H1 (cell line): ENCODE measurements around the gene CATSPERD. TPM values are rescaled to one million over a fixed set of nuclear protein-coding genes. Genes with fewer than 3 reads are reported as not detected.

ENCODE experiments used
- ASH2L ChIP-seq: fragments of 200-600, 300-600 bp; sonication (generic); IDR thresholded peaks from one replicate; pipeline ENCODE4 v1.7.1; 2017; ENCODE audit warnings: low read length
- CREB1 ChIP-seq: IDR thresholded peaks from 2 replicates; pipeline ENCODE4 v1.6.1; 2012; ENCODE audit warnings: inconsistent platforms
- HDAC6 ChIP-seq: IDR thresholded peaks from one replicate; pipeline ENCODE4 v1.7.1; 2012; ENCODE audit warnings: low read depth, mild to moderate bottlenecking, inconsistent platforms, low read length, moderate library complexity
- PHF8 ChIP-seq: fragments of 200-600 bp; sonication (generic); conservative IDR thresholded peaks from 2 replicates; pipeline ENCODE4 v1.7.1; 2012; ENCODE audit warnings: low read depth, mild to moderate bottlenecking, inconsistent platforms, low read length, moderate library complexity
- POLR2AphosphoS5 ChIP-seq: IDR thresholded peaks from 2 replicates; pipeline ENCODE4 v1.6.1; 2011; ENCODE audit warnings: low read depth, low read length
- RAD21 ChIP-seq, 2 experiments: IDR thresholded peaks in 1 of 2; conservative IDR thresholded peaks in 1 of 2; 2 replicates each; pipeline ENCODE4 v1.6.1; 2011; ENCODE audit warnings: low read depth in 2 of 2, low read length in 2 of 2, improper control_type of control experiment in 1 of 2, inconsistent platforms in 1 of 2, mild to moderate bottlenecking in 1 of 2, moderate library complexity in 1 of 2
- SRF ChIP-seq: IDR thresholded peaks from 2 replicates; pipeline ENCODE4 v1.6.1; 2011; ENCODE audit warnings: mild to moderate bottlenecking, low read depth, low read length, moderate library complexity
- TEAD4 ChIP-seq: IDR thresholded peaks from 2 replicates; pipeline ENCODE4 v1.6.1; 2012; ENCODE audit warnings: low read depth, low read length, inconsistent platforms, mixed read lengths
- polyA plus RNA-seq, 7 experiments: library from polyadenylated mRNA; depleted of rRNA in 3 of 7; stranded (reverse) in 5 of 7; unstranded in 2 of 7; fragments of >200 nt in 5 of 7; fragments of 200-250 nt in 2 of 7; gene quantifications; 1 replicate in 5 of 7; 2 replicates in 1 of 7; 4 replicates in 1 of 7; pipeline versions ENCODE4 v1.2.1 to v1.2.3, GENCODE V29; 2011 to 2013; ENCODE audit warnings: missing spikeins in 2 of 7, mixed read lengths in 2 of 7
- total RNA-seq: library from RNA; stranded (reverse); fragmentation: NEBNext Ultra II Directional; extraction: Animal tissue kit (Norgen Biotek cat#: 25700); gene quantifications from 2 replicates; pipeline ENCODE4 v1.2.1, GENCODE V29; 2021

The CATSPERD gene
- total and polyA plus RNA-seq, 2 of the 8 experiments (the other 6 are each of a cell fraction or from before 2014, with no cell fraction given): 0.12 TPM; not detected in 1

- TF ChIP-seq POLR2AphosphoS5 (no peak), PHF8 (no peak), ASH2L (no peak), HDAC6 (no peak), CREB1 (no peak), TEAD4 (no peak), RAD21 (IDR thresholded peaks at IDR 0.05 in 1 of 2, conservative IDR thresholded peaks at IDR 0.05 in 1 of 2; ENCODE audit: low read depth in 2 of 2, low read length in 2 of 2) (no peak), SRF (no peak)
Observed at GRCh38 chr19:5767949-5768348, 47.5 kb downstream of the CATSPERD start (continued).
